GM12864 (cell line): ENCODE data around the gene RMDN2.

Source experiments
- DNase-seq: peaks from one replicate; pipeline ENCODE4 v3.0.0-alpha.2; 2011; ENCODE audit warnings: low read depth
- H3K4me3 ChIP-seq: 2 replicates; pipeline ENCODE4 v1.5.1; 2011; ENCODE audit warnings: mild to moderate bottlenecking, low read depth, low read length, control low read depth
- TF ChIP-seq, protein P1 (sequence below): IDR thresholded peaks from 2 replicates; pipeline ENCODE4 v1.5.1; 2011; ENCODE audit warnings: low read depth, mild to moderate bottlenecking, moderate library complexity, low read length, control low read depth, inconsistent platforms; ENCODE audit errors: missing control alignments

Gene RMDN2

DNA sequence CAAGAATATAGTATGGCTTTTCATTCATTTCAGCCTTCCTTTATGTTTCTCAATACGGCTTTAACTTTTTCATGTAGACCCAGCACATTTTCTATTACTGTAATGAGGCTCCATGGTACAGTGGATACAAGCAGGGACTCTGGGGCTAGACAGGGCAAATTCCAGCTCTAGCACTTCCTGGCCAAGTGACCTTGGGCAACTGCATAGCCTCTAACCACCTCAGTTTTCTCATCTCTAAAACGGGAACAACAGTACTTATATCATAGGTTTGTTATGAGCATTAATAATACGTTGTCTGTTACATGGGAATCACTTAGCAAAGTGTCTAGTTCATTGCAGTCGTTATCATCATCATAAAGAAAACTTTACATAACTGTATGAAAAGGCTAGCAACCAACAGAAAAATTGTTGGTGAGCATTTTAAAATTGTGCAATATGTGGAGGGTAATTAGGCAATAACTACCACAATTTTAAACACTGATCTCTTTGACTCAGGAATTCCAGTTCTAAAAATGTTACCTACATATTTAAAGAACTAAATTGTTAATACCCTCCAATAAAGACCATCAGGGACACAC is 13.7 kb upstream of the RMDN2 start:
- TF ChIP-seq, protein P1, sequence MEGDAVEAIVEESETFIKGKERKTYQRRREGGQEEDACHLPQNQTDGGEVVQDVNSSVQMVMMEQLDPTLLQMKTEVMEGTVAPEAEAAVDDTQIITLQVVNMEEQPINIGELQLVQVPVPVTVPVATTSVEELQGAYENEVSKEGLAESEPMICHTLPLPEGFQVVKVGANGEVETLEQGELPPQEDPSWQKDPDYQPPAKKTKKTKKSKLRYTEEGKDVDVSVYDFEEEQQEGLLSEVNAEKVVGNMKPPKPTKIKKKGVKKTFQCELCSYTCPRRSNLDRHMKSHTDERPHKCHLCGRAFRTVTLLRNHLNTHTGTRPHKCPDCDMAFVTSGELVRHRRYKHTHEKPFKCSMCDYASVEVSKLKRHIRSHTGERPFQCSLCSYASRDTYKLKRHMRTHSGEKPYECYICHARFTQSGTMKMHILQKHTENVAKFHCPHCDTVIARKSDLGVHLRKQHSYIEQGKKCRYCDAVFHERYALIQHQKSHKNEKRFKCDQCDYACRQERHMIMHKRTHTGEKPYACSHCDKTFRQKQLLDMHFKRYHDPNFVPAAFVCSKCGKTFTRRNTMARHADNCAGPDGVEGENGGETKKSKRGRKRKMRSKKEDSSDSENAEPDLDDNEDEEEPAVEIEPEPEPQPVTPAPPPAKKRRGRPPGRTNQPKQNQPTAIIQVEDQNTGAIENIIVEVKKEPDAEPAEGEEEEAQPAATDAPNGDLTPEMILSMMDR, result no peak

DNA sequence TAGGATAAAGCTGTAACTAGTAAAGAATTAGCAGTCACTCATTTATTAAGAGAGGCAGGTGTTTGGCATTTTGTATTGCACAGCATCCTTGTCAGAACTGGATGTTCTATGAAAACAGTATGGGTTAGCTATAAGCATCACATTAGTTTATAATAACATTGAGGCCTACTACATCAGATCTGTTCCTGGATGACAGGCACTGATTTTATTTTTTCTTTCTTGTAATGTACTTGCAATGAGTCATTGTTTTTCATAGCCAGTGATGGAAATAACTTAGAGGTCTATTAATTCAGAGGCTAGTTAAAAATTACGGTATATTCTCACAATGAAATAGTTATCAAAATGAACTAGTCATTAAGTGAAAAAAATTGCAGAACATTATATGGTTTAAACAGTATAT is 13.0 kb upstream of the RMDN2 start:
- TF ChIP-seq, protein P1, result no peak
- H3K4me3 ChIP-seq, result no peak overlapping the region
- DNase-seq, result no peak

More for the DNA sequence above, 13.7 kb upstream of the RMDN2 start:
- no peak for DNase-seq
- H3K4me3 ChIP-seq, result no peak overlapping the region

DNA sequence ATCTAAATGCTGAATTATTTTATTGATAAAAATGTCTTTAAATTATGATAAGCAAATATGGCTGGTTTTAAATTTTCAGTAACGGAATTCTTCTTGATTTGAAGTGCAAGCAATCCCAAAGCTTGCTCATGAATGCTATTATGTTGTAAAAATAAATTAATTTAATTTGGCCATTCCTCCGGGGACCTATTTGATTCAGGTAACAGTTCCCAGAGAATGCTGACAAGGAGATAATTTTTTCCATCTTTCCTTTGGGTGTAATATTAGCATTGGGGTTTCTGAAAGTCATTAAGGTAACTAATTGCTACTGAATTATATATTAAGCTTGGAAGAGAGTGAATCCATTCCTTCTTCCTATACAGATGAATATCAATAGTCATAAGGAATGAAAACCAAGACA is 12.5 kb upstream of the RMDN2 start:
- TF ChIP-seq, protein P1, result no peak
- no peak overlapping the region for H3K4me3 ChIP-seq
- DNase-seq, result no peak

DNA sequence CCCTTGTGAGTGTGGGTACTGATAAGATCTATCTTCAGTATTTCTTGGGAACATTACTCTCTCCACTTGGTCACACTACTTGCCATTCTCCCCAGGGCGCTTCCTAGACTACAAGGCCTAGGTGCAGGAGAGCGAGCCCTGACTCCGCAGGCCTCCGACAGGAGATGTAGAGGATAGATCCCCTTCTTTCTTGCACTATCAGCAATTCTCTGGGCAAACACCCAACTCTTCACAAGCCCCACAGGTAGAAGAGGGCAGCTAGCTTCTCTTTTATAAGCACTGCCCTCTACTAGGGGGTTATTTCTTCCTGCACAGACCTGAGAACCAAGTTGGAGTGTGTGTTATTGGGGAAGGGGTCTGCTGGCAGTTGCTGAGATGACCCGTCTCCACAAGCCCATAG is 10.7 kb upstream of the RMDN2 start:
- no peak overlapping the region for H3K4me3 ChIP-seq
- no peak for DNase-seq
- TF ChIP-seq, protein P1, result no peak

DNA sequence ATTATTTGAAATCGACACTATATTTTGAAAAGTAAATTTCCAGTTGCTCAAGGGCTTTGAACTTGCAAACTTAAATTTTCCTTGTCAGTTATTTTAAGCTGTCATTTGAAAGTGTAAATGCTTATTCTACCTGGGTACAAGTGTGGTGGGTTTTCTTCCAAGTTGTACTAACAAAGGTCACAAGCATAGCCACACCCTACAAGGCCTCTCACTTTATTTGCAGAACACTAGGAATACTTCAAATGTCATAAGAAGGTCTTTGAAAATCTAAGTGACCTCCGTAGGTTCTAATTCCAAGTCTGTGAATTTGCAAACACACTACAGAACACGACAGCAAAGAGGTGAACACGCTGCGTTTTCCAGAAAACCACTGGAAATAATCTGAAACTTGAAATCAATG is 9.3 kb upstream of the RMDN2 start:
- no peak overlapping the region for H3K4me3 ChIP-seq
- DNase-seq, result no peak
- TF ChIP-seq, protein P1, result no peak

DNA sequence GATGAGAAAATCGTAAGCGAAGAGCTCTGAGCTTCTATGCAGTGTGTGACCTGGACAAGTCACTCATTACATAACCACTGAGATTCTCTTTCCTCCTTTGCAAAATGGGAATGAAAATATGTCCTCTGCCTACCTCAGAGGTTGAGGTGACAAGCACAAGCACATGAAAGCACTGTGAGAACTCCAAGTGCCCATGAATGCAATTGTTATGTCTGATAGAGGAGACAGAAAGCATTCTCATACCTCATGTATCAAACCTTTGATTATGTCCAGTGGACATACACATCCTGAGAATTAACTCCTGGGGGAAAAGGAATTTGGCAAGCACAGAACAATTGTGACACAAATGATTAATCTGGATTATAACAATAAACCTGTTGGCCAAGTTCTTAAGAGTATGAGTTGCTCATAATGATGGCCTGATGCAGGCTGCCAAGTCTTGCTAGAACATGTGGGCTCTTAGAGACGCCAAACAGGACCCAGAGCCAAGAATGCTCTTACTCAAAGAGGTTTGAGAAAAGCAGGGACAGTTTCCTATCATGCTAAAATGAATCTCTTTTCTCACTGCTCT is 8.5 kb upstream of the RMDN2 start:
- H3K4me3 ChIP-seq, result no peak overlapping the region
- DNase-seq, result no peak
- TF ChIP-seq, protein P1, result no peak
